A204.1 (cell line): ENCODE measurements around the gene CTNNA3.
"Not testable (repeated sequence)": the region's sequence is repeated elsewhere in the genome, so short reads cannot be mapped to it uniquely, and the experiment has no call there.

Source experiments
- FAIRE-seq: peaks from 2 replicates; lab custom pipeline; 2012; peaks lifted over from hg19 to GRCh38; lab: Jason Lieb, UNC

Gene CTNNA3

DNA sequence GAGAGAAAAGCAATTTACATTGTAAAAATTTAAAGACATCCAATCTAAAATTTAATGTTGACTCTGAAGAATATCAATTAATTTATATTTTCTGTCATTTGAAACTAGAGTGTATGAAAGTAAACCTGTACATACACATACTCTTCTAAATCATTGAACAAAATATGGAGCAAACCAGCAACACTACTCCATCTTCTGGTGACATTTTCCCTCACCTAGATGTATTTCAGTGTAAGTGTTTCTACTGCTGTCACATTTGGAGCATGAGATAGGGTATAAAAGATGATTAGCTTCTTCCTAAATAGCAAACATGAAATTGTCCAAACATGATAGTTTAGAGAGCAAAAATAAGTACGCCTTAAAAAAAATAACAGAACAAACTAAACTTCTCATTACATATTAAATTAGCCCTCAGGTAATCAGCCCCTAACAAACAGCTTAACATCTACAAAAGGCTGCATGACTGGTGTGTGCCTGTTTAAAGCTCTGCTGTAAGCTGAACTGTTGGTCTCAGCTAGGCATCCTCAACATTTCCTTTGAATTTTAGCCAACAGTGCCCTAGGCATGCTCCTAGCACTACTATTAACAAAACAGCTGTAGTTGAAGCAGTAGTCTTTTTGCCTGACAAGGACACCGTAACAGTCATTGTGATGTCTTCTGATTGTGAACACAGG is 189.8 kb downstream of the CTNNA3 start:
- no peak for FAIRE-seq

DNA sequence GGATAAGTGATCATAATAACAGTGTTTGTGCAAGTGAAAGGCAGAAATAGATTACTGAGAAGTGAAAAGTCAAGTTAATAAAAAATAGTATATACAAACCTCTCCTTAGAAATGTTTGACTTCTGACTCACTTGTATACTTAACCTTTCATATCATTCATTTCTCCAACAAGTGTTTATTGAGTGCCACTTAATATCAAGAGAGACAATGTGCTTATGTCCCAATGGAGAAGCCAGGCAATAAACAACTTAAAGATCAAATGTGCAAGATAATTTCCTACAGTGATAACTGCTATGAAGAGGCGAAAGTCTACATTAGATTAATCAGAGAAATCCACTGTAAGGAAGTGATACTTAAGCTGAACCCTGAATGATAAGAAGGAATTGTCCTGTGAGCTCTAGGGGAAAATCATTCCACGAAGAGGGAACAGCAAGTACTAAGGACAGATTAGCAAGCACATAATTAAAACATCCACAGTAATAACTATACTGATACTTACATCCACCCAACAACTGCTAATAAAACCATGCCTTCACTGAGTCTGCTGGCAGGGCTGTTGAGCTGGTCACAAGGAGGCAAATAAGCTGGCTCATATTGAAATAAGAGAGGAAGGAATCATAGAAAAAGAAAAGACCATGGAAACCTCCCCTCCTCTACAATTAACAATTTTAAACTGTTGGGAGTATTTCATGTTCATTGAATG is 203.5 kb downstream of the CTNNA3 start:
- FAIRE-seq: no peak

GRCh38 chr10:67487906-67488619 is 207.9 kb downstream of the CTNNA3 start:
- no peak for FAIRE-seq

DNA sequence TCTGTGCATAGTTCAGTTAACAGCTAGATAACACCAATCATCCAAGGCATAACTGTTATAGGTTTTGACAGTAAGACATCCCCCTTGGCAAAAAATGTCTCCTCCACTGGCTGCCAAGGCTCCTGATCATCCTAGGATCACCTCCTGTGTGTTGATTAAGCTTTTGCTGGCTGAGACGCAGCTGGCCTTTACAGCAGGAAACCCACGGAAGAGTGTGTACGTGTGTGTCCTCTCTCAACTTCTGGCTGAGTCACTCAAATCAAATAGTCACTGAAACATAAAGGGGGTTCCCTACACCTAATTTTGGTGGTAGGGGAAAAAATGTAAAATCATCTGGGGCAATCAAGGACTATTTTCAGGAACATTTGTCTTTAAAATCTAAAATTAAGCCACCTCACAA is 208.8 kb downstream of the CTNNA3 start:
- FAIRE-seq: no peak

DNA sequence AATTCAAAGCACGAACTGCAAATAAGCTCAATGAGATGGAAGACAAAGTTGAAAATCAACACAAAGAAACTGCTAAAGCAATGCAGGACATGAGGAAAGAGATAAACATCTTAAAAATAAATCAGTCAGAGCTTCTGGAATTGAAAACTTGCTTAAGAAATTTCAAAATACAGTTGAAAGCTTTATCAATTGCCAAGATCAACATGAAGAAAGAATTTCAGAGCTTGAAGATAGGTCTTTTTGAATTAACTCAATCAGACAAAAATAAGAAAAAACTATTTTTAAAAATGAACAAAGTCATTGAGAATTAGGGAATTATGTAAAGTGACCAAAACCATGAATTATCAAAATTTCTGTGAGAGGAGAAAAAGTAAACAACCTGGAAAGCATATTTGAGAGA is 218.1 kb downstream of the CTNNA3 start:
- FAIRE-seq: no peak

GRCh38 chr10:67476201-67476600 is 219.8 kb downstream of the CTNNA3 start:
- no peak for FAIRE-seq

DNA sequence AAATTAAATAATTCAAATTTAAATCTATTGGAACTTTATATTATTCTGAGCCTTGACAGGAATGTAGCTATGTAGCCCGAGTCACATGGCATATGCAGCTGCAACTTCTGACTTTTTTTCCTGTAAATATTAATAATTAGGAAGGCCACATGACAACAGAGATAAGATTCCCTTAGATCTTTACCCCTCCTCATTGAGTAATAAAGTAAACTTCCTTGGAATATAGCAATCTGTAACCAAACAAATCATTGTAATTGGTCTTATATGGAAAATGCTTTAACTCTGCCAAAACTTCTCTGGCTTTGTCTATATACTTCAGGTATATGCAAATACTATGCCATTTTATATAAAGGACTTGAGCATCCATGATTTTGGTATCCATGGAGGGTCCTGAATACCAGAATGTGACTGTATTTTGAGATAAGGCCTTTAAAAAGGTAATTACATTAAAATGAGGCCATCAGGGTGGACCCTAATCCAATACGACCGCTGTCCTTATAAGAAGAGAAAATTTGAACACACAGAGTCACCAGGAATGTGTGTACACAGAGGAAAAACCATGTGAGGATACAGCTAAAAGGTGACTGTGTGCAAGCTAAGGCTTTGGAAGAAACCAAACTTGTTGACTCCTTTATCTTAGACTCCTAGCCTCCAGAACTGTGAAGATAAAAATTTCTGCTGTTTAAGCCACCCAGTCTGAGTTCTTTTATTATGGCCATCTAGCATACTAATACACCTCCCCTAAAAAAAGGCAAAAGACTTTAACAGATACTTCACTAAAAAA is 222.0 kb downstream of the CTNNA3 start:
- no peak for FAIRE-seq

GRCh38 chr10:67471022-67471421 is 225.0 kb downstream of the CTNNA3 start:
- FAIRE-seq: no peak

DNA sequence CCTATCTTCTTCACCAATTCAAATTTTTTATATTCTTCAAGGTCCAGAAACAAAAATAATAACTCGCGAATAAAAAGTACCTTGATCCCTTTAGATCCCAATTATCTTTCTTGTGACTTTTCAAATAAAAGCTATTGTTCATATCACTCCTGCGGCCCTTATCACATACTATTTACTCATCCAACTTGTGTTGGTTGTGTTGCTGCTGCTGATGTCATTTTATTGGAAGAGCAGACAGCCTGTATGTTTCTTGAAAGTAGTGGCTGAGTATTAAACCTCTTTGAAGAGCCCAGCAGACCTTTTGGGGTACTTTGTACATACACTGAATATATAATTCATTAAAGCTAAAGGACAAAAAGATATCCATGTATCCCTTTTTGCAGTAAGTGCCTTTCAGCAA is 231.7 kb downstream of the CTNNA3 start:
- FAIRE-seq: no peak

- FAIRE-seq: no peak
These were observed 243.1 kb downstream of the CTNNA3 start for GRCh38 chr10:67452892-67453291.

- no peak for FAIRE-seq
These were observed 257.2 kb downstream of the CTNNA3 start for GRCh38 chr10:67438605-67439304.

GRCh38 chr10:67433276-67433675 is 262.7 kb downstream of the CTNNA3 start:
- no peak for FAIRE-seq

GRCh38 chr10:67402620-67403019 is 293.4 kb downstream of the CTNNA3 start:
- FAIRE-seq: no peak

DNA sequence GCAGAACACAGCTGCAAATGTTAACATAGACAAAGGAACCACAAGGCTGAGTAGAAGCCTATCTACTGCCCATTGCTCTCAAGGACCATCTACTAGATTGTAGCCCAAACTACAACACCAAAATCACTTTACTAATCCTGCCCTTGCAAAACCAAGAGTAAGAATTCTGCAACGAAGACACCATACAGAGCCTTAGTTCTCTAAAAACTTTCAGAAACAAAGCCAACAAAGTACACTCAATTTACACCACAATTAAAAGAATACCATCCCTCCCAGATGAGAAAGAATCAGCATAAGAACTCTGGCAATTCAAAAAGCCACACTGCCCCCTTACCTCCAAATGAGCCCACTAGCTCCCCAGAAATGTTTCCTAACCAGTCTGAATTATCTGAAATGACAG is 294.3 kb downstream of the CTNNA3 start:
- no peak for FAIRE-seq

GRCh38 chr10:67386841-67387533 is 309.0 kb downstream of the CTNNA3 start:
- FAIRE-seq: not testable (repeated sequence)

GRCh38 chr10:67386260-67386659 is 309.7 kb downstream of the CTNNA3 start:
- FAIRE-seq: no peak

GRCh38 chr10:67385566-67385965 is 310.4 kb downstream of the CTNNA3 start:
- FAIRE-seq: no peak

DNA sequence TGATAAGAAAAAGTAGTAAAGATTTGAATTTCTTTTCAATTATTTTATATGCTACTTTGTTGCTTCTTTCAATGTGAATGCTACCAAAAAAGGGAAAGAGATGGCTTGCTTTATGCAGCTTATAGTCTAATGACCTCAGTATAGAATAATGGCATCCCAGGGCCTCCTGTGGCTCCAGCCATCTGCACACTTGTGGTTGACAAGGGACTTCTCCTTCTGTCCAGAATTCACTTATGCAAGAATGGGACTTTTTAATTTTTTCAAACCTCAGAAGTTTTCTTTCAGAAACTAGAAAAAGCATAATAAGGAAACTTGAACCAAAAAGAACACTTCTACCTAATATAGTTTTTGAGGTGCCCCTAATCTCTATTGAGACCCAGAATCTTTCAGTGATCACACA is 310.9 kb downstream of the CTNNA3 start:
- FAIRE-seq: no peak

DNA sequence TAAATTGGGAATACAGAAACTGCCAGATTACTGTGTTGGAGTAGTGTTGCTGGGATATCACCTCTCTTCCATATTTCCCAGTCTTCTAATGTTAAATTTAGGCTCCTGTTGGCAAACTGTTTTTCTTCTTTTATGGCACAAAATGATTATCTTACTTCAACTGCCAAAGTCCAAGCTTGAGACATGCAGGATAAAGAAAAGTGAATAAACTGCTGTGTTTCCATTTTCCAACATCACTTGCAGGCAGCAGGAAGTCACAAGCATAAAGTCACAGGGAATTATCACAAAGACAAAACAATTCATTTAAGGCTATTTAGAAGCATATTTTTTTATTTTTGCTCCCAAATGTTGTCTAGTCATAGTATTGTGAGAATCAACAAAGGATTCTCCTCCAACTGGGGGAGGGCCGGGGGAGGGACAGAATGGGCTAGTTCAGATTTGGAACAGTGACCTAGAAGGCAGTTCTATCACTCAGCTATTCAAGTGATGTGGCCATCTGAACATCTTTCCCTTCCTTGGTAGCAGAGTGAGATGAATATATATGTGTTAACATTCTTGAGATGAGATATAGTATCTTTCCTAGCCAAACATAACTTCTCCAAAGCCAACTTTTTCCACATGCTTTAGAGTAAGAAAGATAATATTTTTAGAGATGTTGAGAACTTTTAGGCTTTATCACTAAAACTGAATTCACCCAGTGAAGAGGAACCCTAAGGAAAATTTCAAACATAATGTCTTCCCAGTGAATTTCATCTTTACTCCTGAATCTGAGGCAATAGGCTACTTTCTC is 364.7 kb downstream of the CTNNA3 start:
- FAIRE-seq: no peak
